NCI-H187 treated with DMSO at 0.1 percent for 48 hours (cell line): ENCODE measurements around the gene HENMT1.
"Not testable (repeated sequence)": the region's sequence is repeated elsewhere in the genome, so short reads cannot be mapped to it uniquely, and the experiment has no call there.

Experiments
- DNase-seq: peaks from one replicate; lab custom pipeline; 2025; lab: John Stamatoyannopoulos, UW

Gene HENMT1

GRCh38 chr1:108670131-108670773, 9.4 kb upstream of the HENMT1 start:
- no peak for DNase-seq

GRCh38 chr1:108669679-108670078, 8.8 kb upstream of the HENMT1 start:
- no peak for DNase-seq

- DNase-seq, result no peak
Measured at GRCh38 chr1:108668777-108669176, 7.9 kb upstream of the HENMT1 start.

- not testable (repeated sequence) for DNase-seq
Measured at GRCh38 chr1:108667422-108667821, 6.5 kb upstream of the HENMT1 start.

DNA sequence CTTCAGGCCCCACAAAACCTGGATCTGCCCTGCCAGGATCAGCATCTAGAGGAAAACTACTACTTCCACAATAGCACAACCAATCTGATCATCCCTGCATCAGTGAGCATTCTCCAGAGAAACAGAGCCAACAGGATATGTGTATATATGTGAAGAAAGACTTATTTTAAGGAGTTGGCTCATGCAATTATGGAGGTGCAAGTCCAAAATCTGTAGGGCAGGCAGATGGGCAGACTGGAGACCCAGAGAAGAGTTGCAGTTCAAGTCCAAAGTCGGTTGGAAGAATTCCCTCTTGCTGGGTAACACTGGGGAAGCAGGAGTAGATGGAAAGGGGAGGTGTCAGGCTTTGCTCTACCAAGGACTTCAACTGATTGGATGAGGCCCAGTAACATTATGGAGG, 4.9 kb upstream of the HENMT1 start:
- DNase-seq, result no peak

- DNase-seq, result no peak
Measured at GRCh38 chr1:108665067-108665466, 4.2 kb upstream of the HENMT1 start.

GRCh38 chr1:108664481-108664880, 3.6 kb upstream of the HENMT1 start:
- DNase-seq, result no peak

DNA sequence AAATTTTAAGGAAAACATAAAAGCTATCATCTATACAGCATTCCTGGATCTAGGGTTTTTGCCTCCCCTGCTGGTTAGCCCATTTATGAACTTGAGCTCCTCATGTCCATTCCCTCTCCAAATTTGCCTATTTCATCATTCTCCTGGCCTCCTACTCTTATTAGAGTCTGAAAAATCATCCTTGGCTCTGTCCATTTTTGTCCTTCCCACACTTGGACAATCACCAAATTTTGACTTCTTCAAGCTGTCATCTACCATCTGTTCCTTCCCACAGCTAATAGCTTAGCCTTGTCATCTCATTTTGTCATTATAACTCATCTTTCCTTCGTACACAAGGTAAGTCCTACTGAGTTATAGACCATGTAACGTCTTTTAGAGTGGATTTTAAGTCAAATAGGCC, 2.2 kb upstream of the HENMT1 start:
- DNase-seq, result no peak

DNA sequence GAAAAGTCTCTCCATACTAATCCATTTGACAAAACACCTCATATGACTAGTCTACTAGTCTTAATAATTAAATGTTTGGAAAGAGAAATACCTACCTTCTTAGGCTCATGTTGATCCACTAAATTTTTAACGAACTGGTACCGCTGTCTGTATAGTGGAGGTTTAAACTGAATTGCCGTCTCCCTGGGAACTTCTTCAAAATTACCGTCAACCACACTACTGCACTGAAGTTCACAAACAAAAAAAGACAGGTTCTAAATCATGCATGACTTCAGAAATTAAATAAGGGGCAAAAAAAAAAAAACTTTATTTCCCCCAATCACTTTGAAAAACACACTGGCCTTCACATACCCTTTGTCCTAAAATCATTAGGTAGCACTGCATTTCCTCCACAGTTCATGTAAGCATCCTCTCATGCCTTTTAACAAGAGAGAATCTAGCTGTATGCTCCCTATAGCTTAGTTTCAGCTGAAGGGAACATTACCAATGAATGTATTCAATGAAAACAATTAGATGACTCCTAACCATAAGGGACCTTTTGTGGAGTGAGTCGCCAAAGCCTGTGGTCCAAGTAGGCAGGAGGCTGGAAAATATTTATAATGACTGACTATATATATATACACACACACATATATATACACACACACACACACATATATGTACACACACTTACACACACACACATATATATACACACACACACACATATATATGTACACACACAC, 3.4 kb downstream of the HENMT1 start:
- DNase-seq, result no peak

- no peak for DNase-seq
Measured at GRCh38 chr1:108653431-108654105, 7.3 kb downstream of the HENMT1 start.

GRCh38 chr1:108646648-108647269, 14.1 kb downstream of the HENMT1 start:
- DNase-seq, result no peak

GRCh38 chr1:108646265-108646647, 14.6 kb downstream of the HENMT1 start:
- DNase-seq, result no peak

DNA sequence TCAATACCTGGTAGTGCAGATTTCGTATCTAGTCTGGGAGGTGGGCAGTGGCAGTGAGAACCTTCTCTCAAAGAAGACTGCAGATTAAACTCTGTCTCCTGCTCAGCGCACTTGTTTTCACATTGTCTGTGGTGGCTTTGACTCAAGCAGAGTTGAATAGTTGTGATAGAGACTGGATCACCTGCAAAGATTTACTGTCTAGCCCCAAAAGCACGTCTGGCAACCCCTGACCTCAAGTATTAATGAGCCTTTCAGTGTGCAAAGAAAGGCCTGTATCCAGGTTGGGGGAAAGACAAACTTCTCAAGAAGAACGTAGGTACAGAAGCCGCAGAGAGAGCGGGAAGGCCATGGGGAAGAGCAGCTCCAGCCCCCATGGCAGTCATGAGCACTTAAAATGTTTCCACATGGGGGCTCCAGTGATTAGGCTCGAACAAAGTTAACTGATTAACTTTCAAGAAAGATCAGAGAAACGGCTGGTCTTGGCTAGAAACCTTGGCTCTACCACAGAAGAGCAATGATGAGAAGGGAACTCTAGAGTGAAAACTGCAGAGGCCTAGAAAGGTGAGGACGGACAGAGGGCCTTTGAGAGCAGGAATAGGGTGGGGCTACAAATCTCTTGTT, 15.2 kb downstream of the HENMT1 start:
- DNase-seq, result no peak

- no peak for DNase-seq
Measured at GRCh38 chr1:108644984-108645383, 15.9 kb downstream of the HENMT1 start.

DNA sequence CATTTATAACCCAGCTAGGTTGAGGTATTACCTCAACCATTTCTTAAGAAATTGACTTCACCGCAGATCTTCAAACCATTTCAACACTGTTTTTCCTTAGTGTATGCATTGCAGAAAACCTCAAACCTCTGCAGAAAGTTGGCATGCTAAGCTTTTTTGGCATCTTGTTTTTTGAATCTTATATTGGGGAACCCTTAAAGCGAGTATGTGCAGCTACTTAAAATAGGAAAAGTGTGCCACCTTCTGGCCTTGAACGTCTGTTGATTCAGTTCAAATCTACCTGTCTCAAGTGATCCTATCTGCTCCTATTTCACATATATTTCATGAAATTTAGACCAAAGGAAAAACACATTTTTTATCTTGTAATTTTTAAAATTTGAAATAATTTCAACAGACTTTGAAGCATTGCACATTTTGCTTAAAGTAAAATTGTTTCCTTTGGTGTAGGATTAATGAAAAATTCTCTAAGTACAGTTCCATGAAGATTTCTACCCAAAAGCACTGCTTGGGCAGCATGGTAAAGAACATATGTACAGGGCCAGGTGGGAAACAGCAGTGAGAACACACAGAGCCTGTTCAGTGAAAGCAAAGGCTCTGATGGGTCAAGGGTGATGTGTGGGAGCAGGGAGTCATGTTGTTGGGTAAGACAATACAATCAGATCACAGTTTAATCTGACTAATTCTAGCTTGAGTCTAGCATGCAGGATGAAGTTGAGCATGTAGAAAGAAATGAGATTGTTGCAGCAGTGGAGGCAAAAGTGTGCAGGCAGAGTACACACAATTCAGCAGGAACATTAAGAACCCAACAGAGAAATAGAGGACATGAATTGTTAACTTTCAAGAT, 17.2 kb downstream of the HENMT1 start:
- no peak for DNase-seq

- DNase-seq, result not testable (repeated sequence)
Measured at GRCh38 chr1:108640863-108641262, 20.0 kb downstream of the HENMT1 start.

GRCh38 chr1:108639899-108640560, 20.9 kb downstream of the HENMT1 start:
- no peak for DNase-seq

GRCh38 chr1:108636876-108637275, 24.0 kb downstream of the HENMT1 start:
- DNase-seq, result no peak

- no peak for DNase-seq
Measured at GRCh38 chr1:108634521-108634920, 26.4 kb downstream of the HENMT1 start.

- DNase-seq, result no peak
Measured at GRCh38 chr1:108628665-108629064, 32.2 kb downstream of the HENMT1 start.

- no peak for DNase-seq
Measured at GRCh38 chr1:108627951-108628350, 32.9 kb downstream of the HENMT1 start.
